Heart left ventricle (tissue), 16 donors: ENCODE measurements around the gene WDR86. TPM values are rescaled to one million over a fixed set of nuclear protein-coding genes. Genes with fewer than 3 reads are reported as not detected.

Source experiments
- ATAC-seq, 4 donors: fragments of 200-7000 bp; cut with Tn5 transposase; one replicate each; pipeline ENCODE4 v1.9.1; 2020 to 2022; ENCODE audit warnings: moderate library complexity in 4 of 4, mild to moderate bottlenecking in 3 of 4, moderate number of reproducible peaks in 1 of 4
- DNase-seq, 5 donors: peaks; one replicate each; pipeline ENCODE4 v3.0.0-alpha.2; 2020
- H3K27ac ChIP-seq, 12 donors: fragments of 200-600 bp; sonication (generic) in 4 of 12; one replicate each; pipeline versions ENCODE4 v1.5.0 to v1.8.0; 2016 to 2022; ENCODE audit warnings: mild to moderate bottlenecking in 2 of 12
- H3K27me3 ChIP-seq, 9 donors: fragments of 200-600 bp; sonication (generic) in 2 of 9; one replicate each; pipeline versions ENCODE4 v1.5.1 to v1.8.0; 2016 to 2022; ENCODE audit warnings: mild to moderate bottlenecking in 3 of 9
- H3K36me3 ChIP-seq, 9 donors: fragments of 200-600 bp; sonication (generic) in 2 of 9; one replicate each; pipeline versions ENCODE4 v1.5.0 to v1.8.0; 2018 to 2022; ENCODE audit warnings: mild to moderate bottlenecking in 2 of 9
- H3K4me1 ChIP-seq, 12 donors: fragments of 200-600 bp; sonication (generic) in 4 of 12; one replicate each; pipeline versions ENCODE4 v1.5.0 to v1.8.0; 2016 to 2022; ENCODE audit warnings: mild to moderate bottlenecking in 3 of 12
- H3K4me3 ChIP-seq, 12 donors: fragments of 200-600 bp; sonication (generic) in 4 of 12; one replicate each; pipeline versions ENCODE4 v1.5.0 to v1.8.0; 2017 to 2022; ENCODE audit warnings: mild to moderate bottlenecking in 9 of 12, moderate library complexity in 4 of 12
- H3K9me3 ChIP-seq, 12 donors: fragments of 200-600 bp; sonication (generic) in 4 of 12; one replicate each; pipeline versions ENCODE4 v1.5.0 to v1.8.0; 2016 to 2022; ENCODE audit warnings: mild to moderate bottlenecking in 1 of 12
- POLR2A ChIP-seq, 2 donors: fragments of 450-650 bp; IDR thresholded peaks; one replicate each; pipeline ENCODE4 v1.6.1; 2017; ENCODE audit warnings: antibody characterized with exemption in 2 of 2, mild to moderate bottlenecking in 2 of 2, moderate library complexity in 2 of 2
- WGBS, 4 donors: extraction: QIAGEN DNeasy Blood & Tissue Kit in 2 of 4; methylation state at CpG; one replicate each; pipeline versions ENCODE4 v1.1.5 to v1.1.7; 2013 to 2018; 5-methylcytosine and 5-hydroxymethylcytosine counted together
- intact Hi-C, 10 donors: fragments of 100-400 bp; cut with DNase I; formaldehyde crosslinking; loops; one replicate each; pipeline versions ENCODE4 v1.11.1 to v1.14.2; 2022
- polyA plus RNA-seq, 2 donors: library from polyadenylated mRNA; stranded (reverse); fragments of 200-250 nt; gene quantifications; one replicate each; pipeline ENCODE4 v1.2.3, GENCODE V29; 2013
- total RNA-seq, 9 donors: library from RNA; depleted of rRNA in 2 of 9; stranded (reverse); fragments of >200 nt in 2 of 9; fragmentation: NEBNext Ultra II Directional in 3 of 9; extraction: Animal tissue kit (Norgen Biotek cat#: 25700) in 3 of 9; gene quantifications; one replicate each; pipeline versions ENCODE4 v1.1.0 to v1.2.4, GENCODE V29; 2016 to 2023
- TF ChIP-seq, protein P1 (sequence below), 12 donors: fragments of 200-600 bp; sonication (generic) in 4 of 12; IDR thresholded peaks; one replicate each; pipeline versions ENCODE4 v1.5.0 to v1.8.0; 2018 to 2022; ENCODE audit warnings: antibody characterized with exemption in 12 of 12, mild to moderate bottlenecking in 5 of 12
- donor health status: ischemic (EF 13 %, LVEDD 7.1; RV severe dilation, severe dysfunction).
- donor health status: healthy with polysubstance abuse.
- donor health status: DM: no; HTN: yes; CAD: no.
- donor health status: DM: no; HTN: no; CAD: no.
- donor health status: ischemic (EF 25% LVEDD 6.9; RV normal size, moderate dysfunction).
- donor health status: ischemic (EF 25% LVEDD 5.7; RV mildly dilated, moderate dysfunction).
- donor health status: healthy.
- donor health status: DM: yes; HTN: yes; CAD: no.
- donor health status: ischemic (EF 35%, LVEDD 5.7; RV mildly dilated, moderate dysfunction).
- donor health status: nonischemic (EF 11% LVEDD 7.7; RV severe dilation, severe dysfunction).
- donor health status: DM: yes; HTN: yes; CAD: no.
- donor health status: PGD.
- donor health status: ischemic (EF 29% LVEDD 5.4; RV normal size, mild dysfunction).
- donor health status: nonischemic (EF 23%, LVEDD 6.1; RV moderate dilation, normal function).

The WDR86 gene
- total and polyA plus RNA-seq, 11 donors: 0.37 to 1.7 (median 0.52) TPM; not detected in 5

DNA sequence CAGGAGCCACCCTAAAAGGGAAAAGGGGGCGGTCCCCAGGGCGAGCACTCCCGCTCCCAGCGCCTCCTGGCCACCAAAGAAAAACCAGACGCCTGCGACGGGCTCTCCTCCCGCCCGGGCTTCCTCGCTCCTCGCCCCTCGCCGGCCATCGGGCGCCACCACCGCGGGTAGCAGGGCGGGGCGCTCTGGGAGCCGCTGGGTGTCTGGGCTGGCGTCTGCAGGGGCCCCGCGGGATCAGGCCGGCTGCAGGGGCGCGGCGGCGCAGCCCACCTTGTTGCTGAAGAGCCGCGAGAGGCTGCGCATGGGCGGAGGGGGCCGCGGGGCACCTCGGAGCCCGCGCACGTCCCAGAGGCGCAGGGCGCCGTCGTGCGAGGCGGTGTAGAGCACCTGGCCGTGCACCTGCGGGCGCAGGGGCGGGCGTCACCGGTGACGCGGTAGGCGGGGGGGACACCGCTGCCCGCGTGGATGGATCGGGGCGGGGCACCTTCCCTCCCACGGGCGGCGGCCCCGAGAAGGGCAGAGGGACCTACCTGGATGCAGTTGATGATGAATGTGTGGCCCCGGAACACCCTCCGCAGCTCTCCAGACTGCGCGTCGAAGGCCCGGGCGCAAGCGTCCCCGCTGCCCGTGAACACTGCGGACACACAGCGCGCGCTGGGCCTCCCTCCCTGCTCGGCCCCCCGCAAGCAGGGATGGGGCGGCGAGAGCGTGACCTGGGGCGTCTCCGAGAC lies 28.3 kb downstream of the WDR86 start:
- Histone ChIP-seq H3K27ac (no peak overlapping the region), H3K27me3 (peaks cover 6 to 41% (median 19%) of the 10 kb centered on the region in 9 donors), H3K9me3 (no peaks in the 10 kb centered on the region), H3K4me1 (peaks cover 0 to 21% (median 13%) of the 10 kb centered on the region in 12 donors), H3K4me3 (peak overlapping the region; percentile 13 to 47 (median 40)), H3K36me3 (peaks cover 0 to 25% (median 22%) of the 10 kb centered on the region in 9 donors)
- no peak for TF ChIP-seq POLR2A (IDR thresholded peaks at IDR 0.05)
- TF ChIP-seq, protein P1, sequence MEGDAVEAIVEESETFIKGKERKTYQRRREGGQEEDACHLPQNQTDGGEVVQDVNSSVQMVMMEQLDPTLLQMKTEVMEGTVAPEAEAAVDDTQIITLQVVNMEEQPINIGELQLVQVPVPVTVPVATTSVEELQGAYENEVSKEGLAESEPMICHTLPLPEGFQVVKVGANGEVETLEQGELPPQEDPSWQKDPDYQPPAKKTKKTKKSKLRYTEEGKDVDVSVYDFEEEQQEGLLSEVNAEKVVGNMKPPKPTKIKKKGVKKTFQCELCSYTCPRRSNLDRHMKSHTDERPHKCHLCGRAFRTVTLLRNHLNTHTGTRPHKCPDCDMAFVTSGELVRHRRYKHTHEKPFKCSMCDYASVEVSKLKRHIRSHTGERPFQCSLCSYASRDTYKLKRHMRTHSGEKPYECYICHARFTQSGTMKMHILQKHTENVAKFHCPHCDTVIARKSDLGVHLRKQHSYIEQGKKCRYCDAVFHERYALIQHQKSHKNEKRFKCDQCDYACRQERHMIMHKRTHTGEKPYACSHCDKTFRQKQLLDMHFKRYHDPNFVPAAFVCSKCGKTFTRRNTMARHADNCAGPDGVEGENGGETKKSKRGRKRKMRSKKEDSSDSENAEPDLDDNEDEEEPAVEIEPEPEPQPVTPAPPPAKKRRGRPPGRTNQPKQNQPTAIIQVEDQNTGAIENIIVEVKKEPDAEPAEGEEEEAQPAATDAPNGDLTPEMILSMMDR (IDR thresholded peaks at IDR 0.05): no peak
- WGBS, 4 donors: 3 to 12% (median 4%) methylated on average over 52 to 83 of the region's 83 CpGs
- peak in 2 of 5 donors; percentile 18 to 69 for DNase-seq
- intact Hi-C loops: loop anchor here in 3 of 10 donors (5.0 to 10.0 kb wide), 2 partner anchors 36 to 53 kb away; no protein-coding TSS in a partner anchor
- peak in 1 of 4 donors; percentile 28 for ATAC-seq

DNA sequence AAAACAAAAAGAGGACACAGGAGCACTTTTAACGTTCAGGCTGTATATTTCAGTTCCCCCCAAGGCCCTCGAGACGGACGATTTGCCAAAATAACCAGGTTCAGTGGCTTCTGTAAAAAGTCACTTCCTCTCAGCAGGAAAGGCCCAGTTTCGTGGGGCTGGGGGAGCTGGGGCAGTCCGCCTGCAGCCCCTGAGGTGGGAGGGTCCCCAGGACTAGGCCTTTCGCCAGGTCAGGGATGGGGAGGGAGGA lies 28.8 kb downstream of the WDR86 start:
- WGBS, 4 donors: 23 to 77% (median 37%) methylated on average over 6 to 7 of the region's 7 CpGs
- intact Hi-C loops: loop anchor here in 3 of 10 donors (5.0 to 10.0 kb wide), 2 partner anchors 36 to 54 kb away; no protein-coding TSS in a partner anchor
- no peak overlapping the region for H3K27ac ChIP-seq
- no peak for DNase-seq
- peak overlapping the region in 10 of 12 donors; percentile 13 to 47 (median 42) for H3K4me3 ChIP-seq
- peaks cover 6 to 41% (median 19%) of the 10 kb centered on the region in 9 donors for H3K27me3 ChIP-seq
- H3K9me3 ChIP-seq: no peaks in the 10 kb centered on the region
- peaks cover 0 to 30% (median 27%) of the 10 kb centered on the region in 9 donors for H3K36me3 ChIP-seq
- peaks cover 0 to 21% (median 13%) of the 10 kb centered on the region in 12 donors for H3K4me1 ChIP-seq
- TF ChIP-seq, protein P1 (IDR thresholded peaks at IDR 0.05): no peak
- no peak for TF ChIP-seq POLR2A (IDR thresholded peaks at IDR 0.05)
- no peak for ATAC-seq

DNA sequence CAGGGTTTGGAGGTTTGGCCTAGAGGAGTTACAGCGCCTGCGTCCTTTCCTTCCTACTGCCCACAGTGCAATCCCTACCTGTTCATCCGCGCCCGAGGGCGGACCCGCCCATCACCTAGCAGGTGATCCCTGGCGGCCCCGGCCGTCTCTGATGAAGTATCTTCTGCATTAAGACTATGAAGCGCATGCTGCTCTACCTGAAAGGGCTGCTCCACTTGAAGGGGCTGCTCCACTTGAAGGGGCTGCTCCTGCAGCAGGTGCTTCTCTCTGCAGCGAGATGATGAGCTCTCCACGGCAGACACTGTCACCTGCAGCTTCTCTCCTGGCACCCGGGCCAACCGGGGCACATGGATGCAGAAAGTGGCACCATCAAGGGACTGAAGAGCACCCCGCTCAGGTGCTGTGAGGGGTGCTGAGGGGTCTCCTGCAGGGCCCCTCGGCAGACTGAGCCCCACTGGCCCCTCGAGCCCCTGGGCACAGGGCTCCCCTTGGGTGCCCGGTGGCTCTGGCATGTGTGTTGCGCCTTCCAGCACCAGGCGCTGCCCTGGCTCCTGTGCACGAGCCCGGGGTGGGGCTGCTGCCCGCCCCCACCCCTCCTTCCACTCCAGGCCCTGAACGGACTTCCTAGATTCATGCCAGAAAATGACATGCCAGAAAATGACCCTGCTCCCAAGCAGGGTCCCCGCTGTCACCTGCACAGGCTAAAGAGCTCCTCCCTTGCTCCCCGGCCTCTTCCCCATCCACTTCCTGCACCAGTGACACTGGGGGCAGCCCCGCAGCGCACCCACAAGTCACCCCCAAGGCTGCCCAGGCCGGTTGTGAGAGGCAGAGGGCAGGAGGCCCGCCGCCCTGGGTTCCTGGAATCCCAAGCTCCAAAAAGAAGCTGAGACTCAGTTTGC lies 29.4 kb downstream of the WDR86 start:
- H3K36me3 ChIP-seq: peaks cover 0 to 35% (median 33%) of the 10 kb centered on the region in 9 donors
- TF ChIP-seq, protein P1 (IDR thresholded peaks at IDR 0.05): no peak
- TF ChIP-seq POLR2A (IDR thresholded peaks at IDR 0.05): no peak
- peak overlapping the region in 1 of 12 donors; percentile 27 for H3K4me3 ChIP-seq
- ATAC-seq: no peak
- H3K4me1 ChIP-seq: peaks cover 0 to 21% (median 13%) of the 10 kb centered on the region in 12 donors
- peak in 1 of 5 donors; percentile 48 for DNase-seq
- intact Hi-C loops: loop anchor here in 3 of 10 donors (5.0 to 10.0 kb wide), 2 partner anchors 37 to 54 kb away; no protein-coding TSS in a partner anchor
- H3K27me3 ChIP-seq: peaks cover 6 to 39% (median 19%) of the 10 kb centered on the region in 9 donors
- no peak overlapping the region for H3K27ac ChIP-seq
- no peaks in the 10 kb centered on the region for H3K9me3 ChIP-seq
- WGBS, 4 donors: 79 to 88% (median 87%) methylated on average over 31 to 32 of the region's 32 CpGs
